Inflammatory macrophage treated with lipopolysaccharide for 4 hours (primary cell): ENCODE measurements around the gene EPC2.

Experiments used
- DNase-seq: peaks from one replicate; pipeline ENCODE4 v3.0.0-alpha.2; 2020

EPC2 gene, protein sequence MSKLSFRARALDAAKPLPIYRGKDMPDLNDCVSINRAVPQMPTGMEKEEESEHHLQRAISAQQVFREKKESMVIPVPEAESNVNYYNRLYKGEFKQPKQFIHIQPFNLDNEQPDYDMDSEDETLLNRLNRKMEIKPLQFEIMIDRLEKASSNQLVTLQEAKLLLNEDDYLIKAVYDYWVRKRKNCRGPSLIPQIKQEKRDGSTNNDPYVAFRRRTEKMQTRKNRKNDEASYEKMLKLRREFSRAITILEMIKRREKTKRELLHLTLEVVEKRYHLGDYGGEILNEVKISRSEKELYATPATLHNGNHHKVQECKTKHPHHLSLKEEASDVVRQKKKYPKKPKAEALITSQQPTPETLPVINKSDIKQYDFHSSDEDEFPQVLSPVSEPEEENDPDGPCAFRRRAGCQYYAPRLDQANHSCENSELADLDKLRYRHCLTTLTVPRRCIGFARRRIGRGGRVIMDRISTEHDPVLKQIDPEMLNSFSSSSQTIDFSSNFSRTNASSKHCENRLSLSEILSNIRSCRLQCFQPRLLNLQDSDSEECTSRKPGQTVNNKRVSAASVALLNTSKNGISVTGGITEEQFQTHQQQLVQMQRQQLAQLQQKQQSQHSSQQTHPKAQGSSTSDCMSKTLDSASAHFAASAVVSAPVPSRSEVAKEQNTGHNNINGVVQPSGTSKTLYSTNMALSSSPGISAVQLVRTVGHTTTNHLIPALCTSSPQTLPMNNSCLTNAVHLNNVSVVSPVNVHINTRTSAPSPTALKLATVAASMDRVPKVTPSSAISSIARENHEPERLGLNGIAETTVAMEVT

DNA sequence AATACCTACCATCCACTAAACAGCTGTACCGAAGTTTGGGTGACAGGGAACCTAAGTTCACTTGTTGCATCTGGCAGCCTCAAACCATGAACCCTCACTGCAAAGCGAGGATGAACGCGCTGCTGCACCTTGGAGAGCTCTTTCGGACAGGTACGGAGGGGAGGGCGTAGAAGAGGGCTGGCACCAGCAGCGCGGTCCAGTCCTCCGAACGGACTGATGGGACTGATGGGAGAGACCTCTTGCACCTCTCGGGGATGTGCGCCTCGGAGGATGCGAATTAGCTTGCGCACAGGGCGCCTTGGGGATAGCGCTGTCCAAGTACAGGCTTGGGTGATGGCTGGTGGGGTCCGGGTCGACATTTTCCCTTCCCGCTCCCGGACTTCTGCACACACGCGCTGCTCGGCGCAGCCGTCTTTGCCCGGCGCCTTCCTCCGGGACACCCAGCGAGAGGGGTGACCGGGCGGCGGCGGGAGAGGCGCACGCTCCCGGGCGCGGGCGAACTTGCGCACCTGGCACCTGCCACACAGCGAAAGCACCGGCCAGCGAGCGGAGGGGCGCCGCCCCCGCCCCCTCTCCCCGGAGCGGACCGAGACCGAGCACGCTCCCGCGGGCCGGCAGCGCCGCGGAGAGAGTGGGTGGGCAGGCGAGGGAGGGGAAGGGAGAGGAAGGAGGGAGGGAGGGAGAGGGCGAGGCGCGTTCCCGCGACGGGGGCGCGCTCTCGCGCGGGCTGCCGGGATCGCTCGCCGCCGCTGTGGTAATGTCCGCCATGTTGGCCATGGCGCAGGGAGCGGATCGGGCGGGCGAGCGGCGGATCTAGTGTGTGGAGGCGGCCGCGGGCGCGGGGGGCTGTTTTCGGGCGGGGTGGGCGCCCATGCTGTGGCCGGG is at the start of gene EPC2:
EPC2 (plus strand) TSS at position 754 of the 885 bp plus-strand sequence. CDS start 267 bp downstream, outside the sequence.
- peak; percentile 77 for DNase-seq

DNA sequence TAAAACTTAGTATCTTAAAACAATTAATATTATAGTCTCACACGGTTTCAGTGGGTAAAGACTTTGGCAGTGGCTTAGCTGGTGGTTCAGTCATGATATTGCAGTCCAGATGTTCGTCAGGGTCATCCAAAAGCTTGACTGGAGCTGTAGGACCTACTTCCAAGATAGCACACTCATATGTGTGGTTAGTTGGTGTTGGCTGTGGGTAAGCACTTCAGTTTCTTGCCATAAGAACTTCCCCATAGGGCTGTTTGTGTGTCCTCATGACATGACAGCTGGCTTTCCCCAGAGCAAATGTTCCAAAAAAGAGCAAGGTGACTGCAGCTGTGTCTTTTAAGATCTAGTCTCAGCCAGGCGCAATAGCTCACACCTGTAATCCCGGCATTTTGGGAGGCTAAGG is 48.5 kb upstream of the EPC2 start:
- DNase-seq, result peak; percentile 11

DNA sequence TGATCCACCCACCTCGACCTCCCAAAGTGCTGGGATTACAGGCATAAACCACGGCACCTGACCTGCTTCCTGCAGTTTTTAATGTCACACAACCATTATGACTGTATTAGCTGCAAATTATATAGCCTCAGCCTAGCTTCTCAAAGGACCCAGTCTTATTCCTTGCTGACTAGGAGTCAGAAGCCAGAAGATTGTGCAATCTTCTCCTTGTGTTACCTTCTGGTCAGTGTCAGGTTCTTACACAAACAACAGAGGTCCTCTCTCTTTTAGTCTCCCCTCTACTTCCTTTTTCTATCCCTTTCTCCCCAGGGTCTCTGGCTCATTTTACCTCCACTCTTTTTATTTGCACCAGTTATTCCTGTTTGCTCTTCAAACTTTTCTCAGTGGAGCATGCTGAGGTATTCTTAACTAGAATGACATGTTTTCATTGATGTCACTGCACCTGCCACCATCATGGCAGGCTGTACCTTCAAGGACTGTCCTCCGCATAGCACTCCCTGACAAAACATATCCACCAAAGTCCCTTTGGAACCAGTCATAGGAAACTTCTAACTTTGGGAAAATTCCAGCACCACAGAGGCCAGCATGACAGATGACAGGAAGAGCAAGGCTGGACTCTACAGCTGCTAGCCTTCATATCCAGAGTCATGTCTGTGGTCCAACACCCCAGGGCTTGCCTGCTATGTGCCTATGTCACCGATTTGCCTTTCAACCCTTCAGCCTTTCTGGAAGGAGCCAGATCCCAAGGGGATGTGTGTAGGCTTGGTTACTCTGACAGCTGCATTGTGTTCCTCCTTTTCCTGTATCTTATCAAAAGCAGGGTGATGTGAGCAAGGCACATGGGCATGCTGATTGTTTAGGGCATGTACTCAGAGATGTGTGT is 45.2 kb upstream of the EPC2 start:
- no peak for DNase-seq

DNA sequence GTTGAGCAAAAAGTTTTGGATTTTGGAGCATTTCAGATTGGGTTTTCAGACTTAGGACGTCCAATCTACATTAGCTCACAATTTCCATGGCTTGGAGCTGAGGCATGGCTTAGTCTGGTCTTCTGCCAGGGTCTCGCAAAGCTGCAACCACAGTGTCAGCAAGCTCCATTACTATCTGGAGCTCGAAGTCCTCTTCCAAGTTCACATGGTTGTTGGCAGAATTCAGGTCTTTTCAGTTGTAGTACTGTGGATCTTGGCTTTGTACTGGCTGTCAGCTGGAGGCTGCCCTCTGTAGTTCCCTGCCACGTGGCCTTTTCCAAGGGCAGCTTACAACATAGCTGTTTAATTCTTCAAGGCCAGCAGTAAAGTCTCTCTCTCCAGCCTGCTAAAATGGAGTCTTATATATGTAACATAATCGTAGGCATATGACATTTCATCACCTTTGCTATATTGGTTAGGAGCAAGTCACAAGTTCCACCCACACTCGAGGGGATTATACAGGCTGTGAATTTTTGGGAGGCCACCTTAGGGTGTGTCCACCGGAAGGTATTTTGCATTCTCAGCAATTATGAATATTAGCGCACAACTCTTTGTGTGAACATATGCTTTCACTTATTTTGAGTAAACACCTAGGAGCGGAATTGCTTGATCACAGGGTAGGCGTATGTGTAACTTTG is 41.5 kb upstream of the EPC2 start:
- no peak for DNase-seq

DNA sequence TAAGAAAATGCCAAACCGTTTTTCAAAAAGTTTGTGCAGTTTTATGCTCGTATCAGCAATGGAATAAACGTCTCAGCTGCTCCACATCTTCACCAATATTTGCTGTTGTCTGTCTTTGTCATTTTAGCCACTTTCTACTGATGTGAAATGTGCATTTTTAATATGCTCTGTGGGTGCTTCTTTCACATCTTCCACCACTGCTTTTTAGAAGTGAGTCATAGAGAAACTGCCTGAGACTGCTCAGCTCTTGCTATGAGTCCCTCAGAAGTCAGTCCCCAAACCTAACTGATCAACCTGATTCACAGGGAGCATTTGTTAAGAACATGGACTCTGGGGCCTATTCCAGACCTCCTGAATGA is 41.0 kb upstream of the EPC2 start:
- no peak for DNase-seq

DNA sequence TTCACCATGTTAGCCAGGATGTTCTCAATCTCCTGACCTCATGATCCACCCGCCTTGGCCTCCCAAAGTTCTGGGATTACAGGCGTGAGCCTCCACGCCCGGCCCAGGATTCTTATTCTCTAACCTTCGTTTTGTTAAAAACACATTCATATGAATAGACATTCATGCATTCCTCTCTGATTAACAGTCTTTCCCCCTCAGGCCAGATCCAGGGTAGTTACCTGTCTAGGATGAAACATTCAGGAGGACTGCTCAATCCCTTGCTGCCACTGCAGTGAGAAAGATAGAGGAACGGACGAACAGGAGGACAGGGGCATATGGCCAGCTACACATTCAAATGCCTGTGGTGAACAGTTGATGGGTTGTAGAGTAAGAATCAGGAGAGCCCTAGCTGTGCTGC is 39.6 kb upstream of the EPC2 start:
- no peak for DNase-seq

DNA sequence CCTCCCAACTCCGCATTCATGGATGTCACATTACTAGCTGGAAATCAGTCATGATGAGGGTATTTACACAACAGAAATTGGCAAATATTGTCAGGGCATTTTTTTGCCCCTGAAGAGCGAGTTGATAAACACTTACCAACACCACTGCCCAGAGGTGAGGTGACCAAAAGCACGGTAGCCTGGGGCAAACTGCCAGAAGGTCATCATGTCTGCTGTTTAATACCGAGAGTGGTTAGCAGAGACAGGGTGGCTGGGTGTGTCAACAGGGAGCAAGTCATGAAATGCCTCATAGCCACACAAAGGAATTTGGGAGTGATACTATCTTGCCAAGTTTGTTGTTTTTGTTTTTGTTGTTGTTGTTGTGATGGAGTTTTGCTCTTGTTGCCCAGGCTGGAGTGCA is 37.0 kb upstream of the EPC2 start:
- no peak for DNase-seq

DNA sequence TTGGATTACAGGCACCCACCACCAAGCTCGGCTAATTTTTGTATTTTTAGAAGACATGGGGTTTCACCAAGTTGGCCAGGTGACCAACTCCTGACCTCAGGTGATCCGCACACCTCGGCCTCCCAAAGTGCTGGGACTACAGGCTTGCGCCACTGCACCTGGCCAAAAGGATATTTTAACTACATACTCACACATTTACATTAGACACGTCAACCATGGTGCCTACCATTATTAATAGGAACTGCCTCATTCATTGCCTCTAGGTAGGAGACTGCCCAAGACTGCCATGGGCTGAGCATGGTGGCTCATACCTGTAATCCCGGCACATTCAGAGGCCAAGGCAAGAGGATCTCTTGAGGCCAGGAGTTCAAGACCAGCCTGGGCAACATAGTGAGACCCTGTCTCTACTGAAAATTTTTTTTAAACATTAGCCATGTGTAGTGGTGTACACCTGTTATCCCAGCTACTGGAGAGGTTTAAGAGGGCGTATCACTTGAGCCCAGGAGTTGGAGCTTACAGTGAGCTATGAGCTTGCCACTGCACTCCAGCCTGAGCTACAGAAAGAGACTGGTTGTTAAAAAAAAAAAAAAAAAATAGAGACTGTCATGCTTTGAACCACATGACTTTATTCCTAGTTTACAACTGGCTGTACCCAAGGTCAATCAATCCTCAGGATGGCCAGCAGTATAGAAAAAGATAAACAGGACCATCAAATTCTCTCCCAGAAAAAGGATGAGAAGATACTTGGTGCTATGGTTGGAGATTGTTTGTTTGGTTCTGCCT is 31.1 kb upstream of the EPC2 start:
- DNase-seq, result peak; percentile 4

DNA sequence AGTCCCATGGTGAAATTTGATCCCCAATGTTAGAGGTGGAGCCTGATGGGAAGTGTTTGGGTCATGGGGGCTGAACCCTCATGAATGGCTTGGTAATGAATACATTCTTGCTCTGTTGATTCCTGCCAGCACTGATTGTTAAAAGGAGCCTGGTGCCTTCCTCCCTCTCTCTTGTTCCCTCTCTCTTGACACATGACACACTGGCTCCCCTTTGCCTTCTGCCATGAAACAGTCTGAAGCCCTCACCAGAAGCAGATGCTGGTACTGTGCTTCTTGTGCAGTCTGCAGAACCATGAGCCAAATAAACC is 30.6 kb upstream of the EPC2 start:
- DNase-seq, result no peak

DNA sequence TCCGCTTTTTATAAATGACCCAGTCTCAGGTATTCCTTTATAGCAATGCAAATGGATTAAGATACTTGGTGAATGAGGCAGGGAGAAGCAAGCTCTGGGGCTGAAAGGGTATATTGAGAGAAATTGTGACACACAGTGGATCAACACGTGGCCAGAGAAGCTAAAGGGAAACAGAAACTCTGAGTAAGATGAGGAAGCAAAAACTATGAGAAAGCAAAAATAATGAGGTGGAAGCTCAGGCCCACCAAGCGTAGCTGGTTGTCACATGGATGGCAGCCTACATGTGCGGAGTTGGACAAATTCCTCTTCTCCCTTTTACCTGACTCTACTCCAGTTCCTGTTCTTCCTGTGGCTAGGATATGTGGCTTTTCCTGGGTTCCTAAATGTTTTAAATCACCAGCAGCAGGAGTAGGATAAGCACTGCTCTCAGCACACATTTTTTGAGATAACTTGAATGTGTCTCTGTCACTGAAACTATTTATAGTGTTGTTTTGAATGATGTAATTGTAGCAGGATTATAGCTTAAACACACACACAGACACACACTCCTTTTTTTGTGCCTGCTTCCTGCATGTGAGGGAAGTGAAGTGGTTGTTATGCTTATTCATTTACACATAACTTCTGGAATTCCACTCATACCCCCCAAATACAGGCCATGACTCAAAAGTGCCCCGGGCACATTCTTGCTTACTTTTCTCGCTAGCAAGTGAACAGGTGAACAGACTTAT is 30.1 kb upstream of the EPC2 start:
- peak; percentile 92 for DNase-seq

DNA sequence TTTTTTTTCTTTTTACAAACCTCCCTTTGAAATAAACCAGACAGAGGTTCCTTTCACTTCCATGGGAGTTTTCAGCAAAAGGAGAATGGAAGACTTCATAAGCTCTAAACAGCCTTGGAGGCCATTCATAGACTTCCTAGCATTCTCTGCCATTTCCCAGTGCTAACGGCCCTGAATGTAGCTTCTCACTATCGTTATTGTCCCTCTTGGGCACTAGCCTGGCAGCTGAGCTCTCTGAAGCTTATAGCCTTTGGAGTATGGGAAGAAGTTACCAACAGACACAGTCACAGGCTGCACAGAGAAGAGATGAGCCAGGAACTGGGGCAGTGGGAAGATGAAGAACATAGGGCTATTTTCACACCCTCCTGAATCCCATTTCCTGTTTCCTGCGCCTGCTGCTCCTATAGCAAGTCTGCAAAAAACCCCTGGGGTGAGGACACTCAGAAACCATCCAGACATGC is 29.1 kb upstream of the EPC2 start:
- peak; percentile 24 for DNase-seq

DNA sequence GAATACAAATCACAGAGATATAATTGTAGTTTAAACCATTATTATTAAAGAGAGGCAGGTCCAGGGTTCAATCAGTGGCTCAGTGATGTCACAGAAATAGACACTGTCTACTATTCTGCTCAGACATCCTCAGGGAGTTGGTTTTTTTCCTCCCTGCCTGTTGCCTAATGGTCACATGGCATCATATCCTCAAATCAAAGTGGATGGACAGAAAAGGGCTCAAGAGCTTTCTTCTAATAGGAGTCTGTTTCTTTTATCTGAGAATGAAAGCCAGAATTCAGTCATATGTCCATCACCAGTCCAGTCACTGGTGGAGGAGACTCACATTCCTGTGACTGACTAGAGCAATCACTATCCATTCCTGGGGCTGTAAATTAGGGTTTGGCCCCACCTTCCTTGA is 27.9 kb upstream of the EPC2 start:
- peak; percentile 32 for DNase-seq

DNA sequence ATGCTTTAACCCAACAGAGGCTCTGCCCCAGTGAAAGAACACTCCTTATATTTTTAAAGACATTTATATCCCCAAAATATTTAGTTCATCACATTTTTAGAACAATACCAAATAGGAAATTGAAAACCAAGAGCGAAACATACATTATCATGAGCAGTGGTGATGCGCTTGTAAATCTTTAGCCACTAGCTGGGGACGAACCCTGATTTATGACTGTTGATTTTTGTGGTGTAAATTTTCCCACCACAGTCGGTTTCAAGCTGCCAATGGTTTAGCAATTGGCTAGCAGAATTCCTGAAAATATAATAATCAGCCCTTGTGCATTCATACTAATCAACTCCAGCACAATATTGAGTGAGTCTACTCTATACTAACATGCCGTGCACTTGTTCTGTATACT is 27.3 kb upstream of the EPC2 start:
- no peak for DNase-seq

DNA sequence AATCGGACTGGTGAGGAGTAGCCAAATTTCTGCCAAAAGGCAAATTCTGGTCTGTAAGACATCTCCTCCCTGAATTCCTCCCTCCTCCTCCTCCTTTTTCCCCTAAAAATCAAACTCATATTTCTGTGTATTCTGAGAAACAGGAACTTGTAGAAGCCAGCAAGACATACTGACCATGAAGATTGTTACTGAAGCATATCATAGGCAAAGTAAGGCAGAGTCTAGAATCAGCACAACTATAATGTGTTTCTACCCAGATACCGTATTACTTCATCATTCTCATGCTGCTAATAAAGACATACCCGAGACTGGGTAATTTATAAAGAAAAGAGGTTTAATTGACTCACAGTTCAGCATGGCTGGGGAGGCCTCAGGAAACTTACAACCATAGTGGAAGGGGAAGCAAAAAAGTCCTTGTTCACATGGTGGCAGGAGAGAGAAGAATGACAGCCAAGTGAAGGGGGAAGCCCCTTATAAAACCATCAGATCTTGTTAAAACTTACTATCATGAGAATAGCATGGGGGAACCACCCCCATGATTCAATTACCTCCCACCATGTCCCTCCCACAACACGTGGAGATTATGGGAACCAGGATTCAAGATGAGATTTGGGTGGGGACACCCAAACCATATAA is 24.9 kb upstream of the EPC2 start:
- DNase-seq, result peak; percentile 20

DNA sequence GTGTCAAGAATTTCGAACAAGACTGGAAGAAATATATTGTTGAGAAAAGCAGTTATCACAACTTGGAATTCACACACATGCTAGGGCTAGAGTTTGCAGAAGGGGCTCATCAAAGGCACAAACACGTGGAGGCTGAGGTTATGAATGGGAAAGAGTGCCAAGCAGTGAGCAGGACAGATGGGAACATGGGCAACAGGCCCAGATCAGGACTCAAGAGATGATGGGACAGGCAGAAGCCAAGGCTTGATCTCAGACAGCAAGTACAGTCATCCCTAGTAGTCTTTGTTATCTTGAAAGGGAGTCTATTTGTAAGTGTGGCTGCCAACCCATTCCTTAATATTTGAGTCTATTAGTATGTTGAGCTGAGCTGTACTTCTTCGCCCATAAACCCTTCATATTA is 22.2 kb upstream of the EPC2 start:
- DNase-seq, result no peak

DNA sequence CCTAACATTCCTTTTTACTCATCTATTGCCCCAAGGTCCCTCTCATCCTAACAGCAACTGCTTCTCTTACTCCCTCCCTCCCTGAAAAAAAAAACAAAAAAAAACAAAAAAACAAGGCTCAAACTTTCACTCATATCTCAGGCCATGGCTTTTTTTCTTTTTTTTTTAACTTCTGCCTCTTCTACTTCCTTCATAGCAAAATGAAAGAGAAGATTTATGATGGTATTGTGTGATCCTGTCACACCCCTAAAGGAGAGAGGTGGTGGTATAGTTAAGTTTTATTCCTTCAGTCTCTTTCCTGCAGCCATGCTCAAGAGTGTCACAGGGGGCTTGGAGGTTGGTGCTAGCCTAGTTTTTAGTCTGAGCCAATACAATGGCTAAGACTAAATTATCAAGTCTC is 21.5 kb upstream of the EPC2 start:
- DNase-seq, result no peak

DNA sequence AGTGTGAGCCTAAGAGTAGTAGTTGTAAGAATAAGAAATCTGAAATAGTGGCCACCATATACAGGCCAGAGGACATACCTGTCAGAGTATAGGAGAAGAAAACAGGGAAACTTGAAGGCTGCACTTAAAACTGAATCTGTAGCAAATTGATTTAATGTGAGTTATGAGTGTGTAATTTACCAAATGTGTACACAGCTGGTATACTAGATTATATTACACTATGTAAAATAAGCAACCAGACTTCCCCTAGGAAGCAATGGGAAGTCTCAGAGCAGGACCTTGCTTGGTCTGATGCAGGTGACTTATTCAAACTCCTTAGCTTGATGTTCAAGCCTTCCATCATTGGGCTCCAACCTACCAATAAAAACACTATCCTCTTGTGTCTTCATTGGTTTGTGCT is 17.3 kb upstream of the EPC2 start:
- DNase-seq, result no peak

DNA sequence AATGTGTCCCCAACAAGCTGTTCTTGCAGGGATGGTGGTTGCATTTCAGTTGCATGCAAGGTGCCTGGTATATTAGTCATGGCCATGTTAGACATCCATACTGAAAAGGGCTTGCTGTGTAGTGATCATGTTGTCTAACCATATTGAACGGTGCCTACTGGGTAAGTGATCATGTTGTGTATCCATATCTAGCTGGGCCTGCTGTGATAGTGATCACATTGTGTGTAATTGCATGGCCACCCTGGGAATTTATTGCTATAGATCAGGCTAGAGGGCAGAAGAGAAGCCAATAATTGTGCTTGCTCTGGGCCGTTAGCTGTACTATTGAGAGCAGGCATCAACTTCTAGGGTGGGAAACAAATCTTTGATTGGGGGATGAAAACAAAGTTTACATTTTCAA is 9.8 kb upstream of the EPC2 start:
- no peak for DNase-seq

DNA sequence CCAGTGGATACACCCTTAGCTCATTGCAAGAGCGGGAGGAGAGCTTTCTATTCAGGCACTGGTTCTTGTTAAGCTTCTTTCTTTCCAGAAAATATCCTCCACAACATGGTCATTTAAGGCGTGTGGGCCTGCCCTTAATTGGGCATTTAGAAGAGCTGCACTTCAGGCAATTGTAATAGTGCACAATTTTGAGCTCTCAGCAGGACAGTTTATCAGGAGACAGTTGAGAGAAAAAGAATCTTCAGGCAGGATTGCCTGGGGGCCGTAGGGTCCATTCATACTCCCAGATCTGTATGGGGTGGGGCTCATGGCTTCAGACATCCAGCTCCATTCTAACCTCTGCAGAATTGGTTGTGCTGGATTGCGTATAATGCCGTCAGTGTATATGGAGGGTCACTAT is 6.0 kb upstream of the EPC2 start:
- DNase-seq, result no peak

DNA sequence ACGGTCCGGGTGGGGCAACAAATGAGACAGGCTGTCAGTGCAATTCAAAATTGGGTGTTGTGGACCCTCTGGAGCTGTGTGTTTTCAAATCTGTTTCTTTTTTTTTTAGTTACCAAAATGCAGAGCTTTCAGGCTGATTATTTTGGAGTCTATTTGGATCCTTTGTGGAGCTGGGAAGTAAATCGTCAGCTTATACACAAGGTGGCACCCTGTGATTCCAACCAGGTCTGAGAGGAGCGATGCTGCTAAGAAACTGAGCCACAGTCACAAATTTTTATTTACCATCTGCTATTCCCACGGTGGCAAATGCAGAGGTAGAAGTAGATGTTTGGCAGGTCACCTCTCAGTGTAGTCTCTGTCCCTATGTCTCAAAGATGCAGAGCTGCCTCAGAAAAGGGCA is 3.8 kb upstream of the EPC2 start:
- DNase-seq, result no peak
